Measurements from ENCODE around the gene YAP1. TPM values are rescaled to one million over a fixed set of nuclear protein-coding genes. Genes with fewer than 3 reads are reported as not detected.

The YAP1 gene
- total RNA-seq, 1 donor from 2014 or later: not detected

- intact Hi-C loops (cut with micrococcal nuclease): no loop called here
Measured at GRCh38 chr11:102157219-102157618, 47.0 kb downstream of the YAP1 start.

GRCh38 chr11:102158164-102158735 is 48.0 kb downstream of the YAP1 start:
- intact Hi-C loops (cut with micrococcal nuclease): no loop called here

GRCh38 chr11:102163368-102163767 is 53.1 kb downstream of the YAP1 start:
- intact Hi-C loops (cut with micrococcal nuclease): no loop called here

GRCh38 chr11:102166175-102167064 is 56.2 kb downstream of the YAP1 start:
- intact Hi-C loops (cut with micrococcal nuclease): no loop called here

GRCh38 chr11:102168481-102168880 is 58.2 kb downstream of the YAP1 start:
- intact Hi-C loops (cut with micrococcal nuclease): no loop called here

- intact Hi-C loops (cut with micrococcal nuclease): loop anchor here (1.0 kb wide), 1 partner anchor 27 kb away; no protein-coding TSS in a partner anchor
Measured at GRCh38 chr11:102171101-102171500, 60.9 kb downstream of the YAP1 start.

DNA sequence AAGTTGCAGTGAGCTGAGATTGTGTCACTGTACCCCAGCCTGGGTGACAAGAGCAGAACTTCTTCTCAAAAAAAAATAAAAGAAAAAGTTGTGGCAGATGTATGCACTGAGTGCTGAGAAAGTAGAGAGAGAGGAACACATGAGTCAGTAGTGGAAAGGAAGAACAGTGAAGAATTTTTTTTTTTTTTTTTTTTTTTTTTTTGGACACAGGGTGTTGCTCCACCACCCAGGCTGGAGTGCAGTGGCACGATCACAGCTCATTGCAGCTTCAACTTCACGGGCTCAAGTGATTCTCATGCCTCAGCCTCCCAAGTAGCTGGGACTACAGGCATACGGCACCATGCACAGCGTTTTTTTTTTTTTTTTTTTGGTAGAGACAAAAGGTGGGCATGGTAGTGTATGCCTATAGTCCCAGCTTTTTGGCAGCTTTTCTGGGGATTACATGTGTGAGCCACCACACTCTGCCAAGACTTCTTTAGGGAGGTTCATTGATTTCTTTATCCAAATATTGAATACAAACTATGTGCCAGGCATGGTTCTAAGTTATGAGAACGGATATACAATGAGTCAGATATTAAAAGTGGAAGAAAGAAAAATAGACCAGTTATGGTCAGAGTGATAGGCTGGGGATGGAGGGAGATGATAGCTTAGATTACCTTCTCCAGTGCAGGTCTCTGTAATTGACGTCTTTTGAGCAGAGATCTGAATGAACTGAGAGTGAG is 62.0 kb downstream of the YAP1 start:
- intact Hi-C loops (cut with micrococcal nuclease): no loop called here

GRCh38 chr11:102177126-102177525 is 66.9 kb downstream of the YAP1 start:
- intact Hi-C loops (cut with micrococcal nuclease): no loop called here

- intact Hi-C loops (cut with micrococcal nuclease): no loop called here
Measured at GRCh38 chr11:102177974-102178631, 67.9 kb downstream of the YAP1 start.

- intact Hi-C loops (cut with micrococcal nuclease): no loop called here
Measured at GRCh38 chr11:102179371-102179770, 69.1 kb downstream of the YAP1 start.

DNA sequence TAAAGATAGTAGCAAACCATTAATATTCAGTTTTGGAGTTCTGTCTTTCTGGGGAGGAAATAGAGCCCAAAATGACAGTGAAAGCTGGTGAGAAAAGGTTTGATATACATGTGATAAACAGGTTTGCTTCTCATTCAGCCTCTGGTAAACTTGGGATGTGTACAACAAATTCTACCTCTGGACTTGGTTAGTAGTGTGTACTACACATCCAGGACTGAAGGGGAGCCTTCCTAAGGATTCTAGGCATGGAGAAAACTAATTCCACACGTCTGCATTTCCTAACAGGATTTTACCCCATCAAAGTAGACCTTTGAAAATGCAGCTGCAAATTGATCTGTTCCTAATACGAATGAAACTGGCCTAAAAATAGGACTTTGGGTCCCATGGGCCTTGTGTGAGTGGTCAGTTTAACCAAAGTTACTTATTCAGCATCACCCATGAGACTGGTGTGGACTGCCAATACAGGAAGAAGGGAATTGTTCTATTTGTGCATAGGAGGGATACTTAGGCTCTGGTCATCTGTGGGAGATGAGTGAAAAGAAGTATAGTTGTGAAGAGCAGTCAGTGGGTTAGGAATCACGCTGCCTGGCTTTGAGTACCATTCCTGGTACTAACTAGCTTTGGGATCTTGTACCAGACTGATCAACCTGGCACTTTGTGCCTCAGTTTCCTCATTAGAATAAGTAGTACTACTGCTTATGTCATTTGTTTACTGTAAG is 74.2 kb downstream of the YAP1 start:
- intact Hi-C loops (cut with micrococcal nuclease): no loop called here

DNA sequence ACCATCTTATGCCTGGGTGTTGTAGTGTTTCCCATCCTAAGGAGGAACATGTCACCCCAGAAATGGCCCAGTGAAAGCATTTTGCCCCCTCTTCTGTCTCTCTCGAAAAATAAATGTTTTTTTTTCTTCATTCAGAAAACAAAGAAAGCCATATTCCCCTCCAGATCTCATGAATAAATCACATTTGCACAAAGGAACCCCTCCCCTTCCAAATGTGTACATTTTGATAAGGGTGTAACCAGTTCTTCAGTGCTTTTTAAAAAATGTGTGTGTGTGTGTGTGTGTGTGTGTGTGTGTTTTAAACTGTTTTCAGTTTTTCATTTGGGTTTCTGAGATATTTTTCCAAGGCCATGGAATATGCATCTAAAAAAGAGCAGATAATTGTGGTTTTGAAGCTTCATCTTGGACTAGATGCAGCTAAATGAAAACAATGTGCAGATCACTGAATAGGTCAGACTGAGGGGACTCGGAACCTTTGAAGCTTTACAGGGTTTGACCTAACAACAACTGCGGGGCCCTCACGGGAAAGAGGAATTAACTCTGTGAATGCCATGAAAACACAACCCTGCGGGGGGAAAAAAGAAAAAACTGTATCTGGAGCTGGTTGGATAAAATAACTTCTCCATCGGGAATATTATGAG is 76.4 kb downstream of the YAP1 start:
- intact Hi-C loops (cut with micrococcal nuclease): no loop called here

- intact Hi-C loops (cut with micrococcal nuclease): no loop called here
Measured at GRCh38 chr11:102187416-102188151, 77.3 kb downstream of the YAP1 start.

GRCh38 chr11:102188488-102188887 is 78.2 kb downstream of the YAP1 start:
- intact Hi-C loops (cut with micrococcal nuclease): no loop called here

- intact Hi-C loops (cut with micrococcal nuclease): no loop called here
Measured at GRCh38 chr11:102191832-102192231, 81.6 kb downstream of the YAP1 start.

DNA sequence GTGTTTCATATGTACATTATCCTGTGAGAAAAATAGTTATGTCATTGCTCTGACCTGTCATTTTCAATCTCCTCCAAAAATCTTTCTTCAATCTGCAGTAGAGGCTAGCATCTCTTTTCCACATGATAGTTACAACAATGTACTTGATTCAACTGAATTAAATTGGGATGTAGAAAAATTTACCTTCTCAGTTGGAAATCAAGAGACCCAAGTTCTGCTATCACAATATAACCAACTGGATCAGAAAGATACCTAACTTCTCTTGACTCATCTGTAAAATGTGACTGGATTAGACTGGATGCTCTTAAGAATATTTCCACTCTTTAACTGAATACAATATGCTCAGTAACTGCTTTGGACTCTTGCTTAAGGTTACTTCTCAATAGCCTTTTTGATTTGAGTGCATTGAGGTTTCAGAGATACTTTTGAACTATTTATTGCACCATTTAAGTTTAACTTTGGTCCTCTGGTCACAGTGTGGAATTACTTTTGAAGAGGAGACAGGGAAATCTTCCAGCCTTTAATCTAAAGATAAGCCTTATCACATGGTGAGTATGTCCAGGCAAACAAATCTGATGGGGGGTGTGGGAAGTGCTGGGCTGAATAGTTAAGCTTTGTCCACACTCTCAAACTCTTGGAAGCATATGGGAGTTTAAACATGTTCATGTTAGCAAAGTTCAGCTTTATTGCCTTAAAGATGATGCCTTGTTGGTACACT is 82.3 kb downstream of the YAP1 start:
- intact Hi-C loops (cut with micrococcal nuclease): no loop called here

DNA sequence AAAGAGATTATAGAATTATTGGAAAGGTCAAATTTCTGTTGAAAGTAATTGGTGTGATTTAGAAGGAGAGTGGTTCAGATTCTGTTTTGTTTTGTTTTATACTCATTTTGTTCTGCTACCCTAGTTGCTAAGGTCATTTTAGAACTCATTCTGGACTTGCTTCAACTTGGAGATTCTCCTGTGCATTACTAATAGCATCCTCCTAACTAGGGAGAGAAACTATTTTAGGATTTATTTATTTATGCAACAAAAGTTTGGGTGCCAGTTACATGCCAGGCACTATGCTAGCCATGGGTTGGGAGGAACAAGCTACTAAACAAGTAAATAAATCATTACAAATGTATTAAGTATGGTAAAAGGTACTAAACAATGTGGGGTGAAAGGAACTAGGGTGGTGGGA is 84.0 kb downstream of the YAP1 start:
- intact Hi-C loops (cut with micrococcal nuclease): no loop called here

DNA sequence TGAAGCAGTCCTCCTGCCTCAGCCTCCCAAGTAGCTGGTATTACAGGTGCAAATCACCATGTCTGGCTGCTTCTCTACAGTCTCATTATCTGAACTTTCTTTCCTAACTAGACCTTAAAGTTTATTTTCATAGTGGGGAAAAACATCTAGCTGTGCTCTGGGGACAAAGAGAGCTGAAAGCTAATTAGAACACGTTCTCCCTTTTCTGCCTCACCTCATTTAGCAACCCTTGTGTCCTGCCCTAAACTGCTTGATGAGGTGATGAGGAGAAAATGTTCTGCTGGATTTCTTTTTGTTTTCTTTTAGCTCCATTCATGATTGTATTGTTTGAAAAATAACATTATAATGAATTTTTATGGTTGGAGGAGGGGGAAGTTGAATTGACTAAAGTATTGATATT is 84.7 kb downstream of the YAP1 start:
- intact Hi-C loops (cut with micrococcal nuclease): no loop called here

DNA sequence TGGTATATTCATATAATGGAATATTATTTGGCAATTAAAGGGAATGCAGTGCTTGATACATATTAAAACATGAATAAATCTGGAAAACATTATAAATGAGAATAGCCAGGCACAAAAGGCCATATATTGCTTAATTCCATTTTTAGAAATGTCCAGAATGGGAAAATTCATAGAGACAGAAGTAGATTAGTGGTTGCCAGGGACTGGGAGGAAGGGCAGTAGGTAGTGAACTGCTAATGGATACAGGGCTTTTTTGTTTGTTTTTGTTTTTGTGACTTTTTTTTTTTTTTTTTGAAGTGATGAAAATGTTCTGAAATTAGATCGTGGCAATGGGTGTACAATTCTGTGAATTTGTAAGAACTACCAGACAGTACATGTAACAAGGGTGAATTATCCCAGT is 86.1 kb downstream of the YAP1 start:
- intact Hi-C loops (cut with micrococcal nuclease): no loop called here
